ENCODE measurements around the gene MYO16.

DNA sequence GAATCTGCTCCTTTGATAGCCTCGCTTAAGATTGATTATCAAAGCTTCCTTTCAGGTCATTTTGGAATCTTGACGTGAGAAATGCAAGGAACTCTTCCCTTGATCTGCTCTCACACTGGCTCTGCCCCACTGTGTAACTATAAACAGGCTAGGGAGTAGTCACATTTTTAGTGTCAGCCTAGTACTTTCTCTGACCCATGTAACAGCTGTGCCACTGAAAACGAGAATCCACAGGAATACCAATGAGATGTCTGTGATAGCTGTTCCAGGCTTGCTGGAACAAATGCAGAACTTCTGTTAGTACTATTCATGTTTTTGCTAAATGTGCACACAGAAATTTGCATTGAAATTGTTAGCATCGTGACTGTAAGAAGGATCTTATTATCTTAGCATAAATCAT lies 221.3 kb downstream of the MYO16 start:
- TF ChIP-seq, protein P1, sequence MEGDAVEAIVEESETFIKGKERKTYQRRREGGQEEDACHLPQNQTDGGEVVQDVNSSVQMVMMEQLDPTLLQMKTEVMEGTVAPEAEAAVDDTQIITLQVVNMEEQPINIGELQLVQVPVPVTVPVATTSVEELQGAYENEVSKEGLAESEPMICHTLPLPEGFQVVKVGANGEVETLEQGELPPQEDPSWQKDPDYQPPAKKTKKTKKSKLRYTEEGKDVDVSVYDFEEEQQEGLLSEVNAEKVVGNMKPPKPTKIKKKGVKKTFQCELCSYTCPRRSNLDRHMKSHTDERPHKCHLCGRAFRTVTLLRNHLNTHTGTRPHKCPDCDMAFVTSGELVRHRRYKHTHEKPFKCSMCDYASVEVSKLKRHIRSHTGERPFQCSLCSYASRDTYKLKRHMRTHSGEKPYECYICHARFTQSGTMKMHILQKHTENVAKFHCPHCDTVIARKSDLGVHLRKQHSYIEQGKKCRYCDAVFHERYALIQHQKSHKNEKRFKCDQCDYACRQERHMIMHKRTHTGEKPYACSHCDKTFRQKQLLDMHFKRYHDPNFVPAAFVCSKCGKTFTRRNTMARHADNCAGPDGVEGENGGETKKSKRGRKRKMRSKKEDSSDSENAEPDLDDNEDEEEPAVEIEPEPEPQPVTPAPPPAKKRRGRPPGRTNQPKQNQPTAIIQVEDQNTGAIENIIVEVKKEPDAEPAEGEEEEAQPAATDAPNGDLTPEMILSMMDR (conservative IDR thresholded peaks at IDR 0.05 in 1 of 2, IDR thresholded peaks at IDR 0.05 in 1 of 2; ENCODE audit: low read depth in 1 of 2, low read length in 2 of 2) = no peak
- no peak for TF ChIP-seq EZH2 (IDR thresholded peaks at IDR 0.05; ENCODE audit: low read length, missing control alignments)
